BE2C (cell line): Measurements from ENCODE around the gene C2orf80.

ENCODE experiments used
- DNase-seq: peaks from one replicate; pipeline ENCODE4 v3.0.0-alpha.2; 2020
- H3K27me3 ChIP-seq: fragments of 250-450 bp; sonication (Bioruptor Pico); 2 replicates; pipeline ENCODE4 v1.5.1; 2020; ENCODE audit warnings: mild to moderate bottlenecking
- H3K36me3 ChIP-seq: fragments of 250-450 bp; sonication (Bioruptor Pico); 2 replicates; pipeline ENCODE4 v1.5.1; 2020; ENCODE audit warnings: mild to moderate bottlenecking
- H3K4me1 ChIP-seq: fragments of 250-450 bp; sonication (Bioruptor Pico); 2 replicates; pipeline ENCODE4 v1.5.1; 2020
- H3K4me3 ChIP-seq: 2 replicates; pipeline ENCODE4 v1.5.1; 2011; ENCODE audit warnings: low read depth, low read length
- H3K9me3 ChIP-seq: fragments of 250-450 bp; sonication (Bioruptor Pico); 2 replicates; pipeline ENCODE4 v1.5.1; 2020
- TF ChIP-seq, protein P1 (sequence below): IDR thresholded peaks from 2 replicates; pipeline ENCODE4 v1.5.1; 2012; ENCODE audit warnings: mild to moderate bottlenecking, low read depth, low read length

Gene C2orf80

DNA sequence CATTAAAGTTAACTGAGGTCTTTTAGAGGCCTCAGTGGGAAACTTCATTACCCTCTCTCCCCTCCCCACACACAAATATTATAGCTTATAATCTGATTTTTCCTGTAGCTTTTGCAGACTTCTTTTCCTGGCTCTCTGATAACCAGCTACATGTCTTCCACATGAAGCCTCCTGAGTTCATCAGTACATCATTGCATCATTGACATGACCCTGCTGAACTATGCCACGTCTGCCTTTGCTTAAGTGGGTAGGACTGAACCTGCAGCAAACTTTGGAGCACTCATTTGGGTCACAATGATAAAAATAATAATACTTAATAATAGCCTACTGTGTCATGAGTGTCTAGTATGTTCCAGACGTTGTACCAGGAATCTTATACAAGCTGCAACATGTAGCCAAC lies 33.4 kb downstream of the C2orf80 start:
- H3K27me3 ChIP-seq, result no peaks in the 10 kb centered on the region
- H3K4me3 ChIP-seq, result no peak overlapping the region
- no peaks in the 10 kb centered on the region for H3K36me3 ChIP-seq
- H3K9me3 ChIP-seq, result no peaks in the 10 kb centered on the region
- H3K4me1 ChIP-seq, result no peaks in the 10 kb centered on the region
- TF ChIP-seq, protein P1, sequence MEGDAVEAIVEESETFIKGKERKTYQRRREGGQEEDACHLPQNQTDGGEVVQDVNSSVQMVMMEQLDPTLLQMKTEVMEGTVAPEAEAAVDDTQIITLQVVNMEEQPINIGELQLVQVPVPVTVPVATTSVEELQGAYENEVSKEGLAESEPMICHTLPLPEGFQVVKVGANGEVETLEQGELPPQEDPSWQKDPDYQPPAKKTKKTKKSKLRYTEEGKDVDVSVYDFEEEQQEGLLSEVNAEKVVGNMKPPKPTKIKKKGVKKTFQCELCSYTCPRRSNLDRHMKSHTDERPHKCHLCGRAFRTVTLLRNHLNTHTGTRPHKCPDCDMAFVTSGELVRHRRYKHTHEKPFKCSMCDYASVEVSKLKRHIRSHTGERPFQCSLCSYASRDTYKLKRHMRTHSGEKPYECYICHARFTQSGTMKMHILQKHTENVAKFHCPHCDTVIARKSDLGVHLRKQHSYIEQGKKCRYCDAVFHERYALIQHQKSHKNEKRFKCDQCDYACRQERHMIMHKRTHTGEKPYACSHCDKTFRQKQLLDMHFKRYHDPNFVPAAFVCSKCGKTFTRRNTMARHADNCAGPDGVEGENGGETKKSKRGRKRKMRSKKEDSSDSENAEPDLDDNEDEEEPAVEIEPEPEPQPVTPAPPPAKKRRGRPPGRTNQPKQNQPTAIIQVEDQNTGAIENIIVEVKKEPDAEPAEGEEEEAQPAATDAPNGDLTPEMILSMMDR, result no peak
- DNase-seq, result no peak

DNA sequence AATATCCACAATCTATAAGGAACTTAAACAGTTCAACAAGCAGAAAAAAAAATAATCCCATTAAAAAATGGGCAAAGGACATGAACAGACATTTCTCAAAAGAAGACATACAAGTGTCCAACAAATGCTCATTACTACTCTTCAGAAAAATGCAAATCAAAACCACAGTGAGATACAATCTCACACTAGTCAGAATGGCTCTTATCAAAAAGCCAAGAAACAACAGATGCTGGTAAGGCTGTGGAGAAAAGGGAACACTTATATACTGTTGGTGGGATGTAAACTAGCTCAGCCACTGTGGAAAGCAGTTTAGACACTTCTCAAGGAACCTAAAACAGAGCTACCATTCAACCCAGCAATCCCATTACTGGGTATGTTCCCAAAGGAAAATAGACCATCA lies 36.7 kb downstream of the C2orf80 start:
- no peaks in the 10 kb centered on the region for H3K9me3 ChIP-seq
- TF ChIP-seq, protein P1, result no peak
- H3K4me1 ChIP-seq, result no peaks in the 10 kb centered on the region
- no peak for DNase-seq
- H3K4me3 ChIP-seq, result no peak overlapping the region
- no peaks in the 10 kb centered on the region for H3K27me3 ChIP-seq
- H3K36me3 ChIP-seq, result no peaks in the 10 kb centered on the region

DNA sequence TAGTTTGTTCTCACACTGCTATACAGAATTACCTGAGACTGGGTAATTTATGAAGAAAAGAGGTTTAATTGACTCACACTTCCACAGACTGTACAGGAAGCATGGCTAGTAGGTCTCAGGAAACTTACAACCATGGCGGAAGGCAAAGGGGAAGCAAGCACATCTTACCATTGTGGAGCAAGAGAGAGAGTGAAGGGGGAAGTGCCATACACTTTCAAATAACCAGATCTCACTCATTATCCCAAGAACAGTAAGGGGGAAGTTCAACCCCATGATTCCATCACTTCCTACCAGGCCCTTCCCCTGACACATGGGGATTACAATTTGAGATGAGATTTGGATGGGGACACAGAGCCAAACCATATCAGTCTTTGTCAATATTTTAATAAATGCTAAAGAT lies 38.9 kb downstream of the C2orf80 start:
- Histone ChIP-seq H3K4me3 (no peak overlapping the region), H3K4me1 (no peaks in the 10 kb centered on the region), H3K27me3 (no peaks in the 10 kb centered on the region), H3K9me3 (no peaks in the 10 kb centered on the region), H3K36me3 (no peaks in the 10 kb centered on the region)
- no peak for DNase-seq
- TF ChIP-seq, protein P1, result no peak

DNA sequence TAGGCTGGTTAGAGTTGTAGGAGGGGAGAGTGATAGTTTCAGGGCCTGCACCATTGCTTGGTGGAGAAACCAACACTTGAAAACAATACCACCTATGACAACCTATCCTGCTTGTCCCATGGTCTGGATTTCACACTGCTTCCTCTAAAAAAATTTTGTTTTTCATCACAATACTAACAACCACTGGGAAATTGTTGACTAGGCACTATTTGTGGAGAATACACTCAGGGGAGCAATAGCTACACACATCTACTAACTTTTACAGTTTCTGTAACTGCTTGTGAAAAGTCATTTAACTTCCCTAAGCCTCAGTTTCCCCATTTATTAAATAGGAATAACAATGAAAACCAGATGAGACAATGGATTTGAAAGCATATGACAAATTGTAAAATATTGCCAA lies 39.7 kb downstream of the C2orf80 start:
- no peak for DNase-seq
- Histone ChIP-seq H3K27me3 (no peaks in the 10 kb centered on the region), H3K4me1 (no peaks in the 10 kb centered on the region), H3K36me3 (no peaks in the 10 kb centered on the region), H3K9me3 (no peaks in the 10 kb centered on the region), H3K4me3 (no peak overlapping the region)
- TF ChIP-seq, protein P1, result no peak

DNA sequence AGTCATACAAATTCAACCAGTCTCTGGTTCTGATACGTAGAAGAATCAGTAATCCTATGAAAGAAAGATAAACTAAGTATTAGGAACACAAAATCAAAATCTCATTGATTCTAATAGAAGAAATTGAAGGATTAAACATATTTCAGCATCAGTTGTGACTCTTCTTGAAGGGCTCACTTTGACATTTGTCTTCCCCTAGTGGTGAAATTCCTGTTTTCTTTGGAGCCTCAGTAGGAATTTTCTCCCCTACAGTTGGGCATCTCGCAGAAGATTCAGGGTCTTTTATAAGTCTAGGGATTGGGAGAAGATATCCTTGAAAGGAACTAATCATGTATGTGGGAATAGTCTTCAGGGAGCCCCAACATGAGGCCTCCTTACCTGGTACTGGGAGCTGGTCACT lies 41.0 kb downstream of the C2orf80 start:
- Histone ChIP-seq H3K4me3 (no peak overlapping the region), H3K4me1 (no peaks in the 10 kb centered on the region), H3K27me3 (no peaks in the 10 kb centered on the region), H3K9me3 (no peaks in the 10 kb centered on the region), H3K36me3 (no peaks in the 10 kb centered on the region)
- TF ChIP-seq, protein P1, result peak; percentile 33
- DNase-seq, result no peak

DNA sequence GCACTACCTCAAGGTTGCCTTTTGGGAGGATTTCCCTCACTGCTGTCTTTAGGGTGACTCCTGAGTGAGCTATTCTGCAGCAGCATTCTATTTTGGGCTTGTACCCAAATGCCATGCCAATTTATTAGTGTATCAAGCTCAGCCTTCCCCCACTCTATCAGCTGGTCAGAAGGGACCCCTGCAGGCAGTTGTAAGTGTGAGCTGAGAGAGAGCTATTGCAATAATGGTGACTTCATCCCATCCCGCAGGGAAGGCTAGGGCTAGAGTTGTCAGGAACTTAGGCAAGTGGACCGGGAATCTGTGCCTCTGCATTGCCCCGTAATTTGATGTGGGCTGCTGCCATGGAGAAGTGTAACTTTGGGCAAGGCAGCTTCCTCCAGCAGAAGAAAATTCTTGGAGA lies 42.1 kb downstream of the C2orf80 start:
- H3K27me3 ChIP-seq, result no peaks in the 10 kb centered on the region
- TF ChIP-seq, protein P1, result no peak
- no peak for DNase-seq
- no peaks in the 10 kb centered on the region for H3K9me3 ChIP-seq
- H3K4me3 ChIP-seq, result no peak overlapping the region
- H3K36me3 ChIP-seq, result no peaks in the 10 kb centered on the region
- H3K4me1 ChIP-seq, result peaks cover 4% of the 10 kb centered on the region
